ENCODE measurements around the gene PRPF4.

Gene PRPF4

GRCh38 chr9:113315231-113315630, 39.8 kb downstream of the PRPF4 start:
- no peak for DNase-seq

GRCh38 chr9:113316030-113316429, 40.6 kb downstream of the PRPF4 start:
- DNase-seq = no peak

- DNase-seq = no peak
Measured at GRCh38 chr9:113317777-113318176, 42.3 kb downstream of the PRPF4 start.

- no peak for DNase-seq
Measured at GRCh38 chr9:113319054-113319453, 43.6 kb downstream of the PRPF4 start.

GRCh38 chr9:113320051-113320450, 44.6 kb downstream of the PRPF4 start:
- no peak for DNase-seq

- DNase-seq = no peak
Measured at GRCh38 chr9:113322671-113323070, 47.2 kb downstream of the PRPF4 start.

GRCh38 chr9:113326230-113326629, 50.8 kb downstream of the PRPF4 start:
- DNase-seq = no peak

- no peak for DNase-seq
Measured at GRCh38 chr9:113328045-113328782, 52.8 kb downstream of the PRPF4 start.

GRCh38 chr9:113331780-113332179, 56.3 kb downstream of the PRPF4 start:
- DNase-seq = no peak

GRCh38 chr9:113337714-113338113, 62.3 kb downstream of the PRPF4 start:
- DNase-seq = no peak

- peak; percentile 79 for DNase-seq
Measured at GRCh38 chr9:113340011-113340699, 64.7 kb downstream of the PRPF4 start, which contains the start of gene WDR31. TSS of gene WDR31 (minus strand) at chr9:113340275. CDS start at chr9:113332022, 8,253 bp downstream.

- DNase-seq = no peak
Measured at GRCh38 chr9:113341712-113342410, 66.4 kb downstream of the PRPF4 start.
